ENCODE data around the gene CYP2A6. TPM values are rescaled to one million over a fixed set of nuclear protein-coding genes. Genes with fewer than 3 reads are reported as not detected.

The CYP2A6 gene
- total RNA-seq, 2 experiments from 2014 or later = not detected

DNA sequence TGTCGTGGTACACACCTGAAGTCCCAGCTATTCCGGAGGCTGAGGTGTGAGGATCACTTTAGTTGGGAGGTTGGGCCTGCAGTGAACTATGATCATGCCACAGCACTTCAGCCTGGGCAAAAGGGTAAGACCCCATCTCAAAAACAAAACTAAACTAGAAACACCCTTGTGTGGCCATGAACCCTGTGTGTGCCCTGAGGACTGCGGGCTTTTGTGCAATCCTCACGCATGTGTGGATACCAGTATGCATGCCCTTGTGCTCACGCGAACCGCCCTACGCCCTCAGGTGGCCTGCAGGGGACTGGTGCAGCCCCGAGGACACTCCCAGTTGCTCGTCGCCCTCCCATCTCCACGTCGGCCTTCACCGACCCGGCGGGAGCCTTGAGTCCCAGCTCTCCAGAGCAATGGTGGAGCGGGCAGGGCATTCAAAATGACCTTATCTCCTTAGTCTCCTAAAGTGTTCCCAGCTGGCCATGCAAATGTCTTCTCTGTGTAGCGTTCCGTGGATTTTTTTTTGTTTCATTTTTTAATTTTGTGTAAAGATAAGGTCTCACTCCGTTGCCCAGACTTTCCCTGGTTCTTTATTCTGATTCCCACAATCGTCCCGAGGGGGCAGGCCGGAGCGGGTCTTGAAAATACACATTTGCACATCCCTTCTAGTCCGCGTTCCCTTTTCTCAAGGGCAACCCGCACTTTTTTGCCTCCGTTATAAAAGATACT is 52.1 kb downstream of the CYP2A6 start:
- ATAC-seq (peak; percentile 50), DNase-seq (peak; percentile 80)
- H3K4me1 Mint-ChIP-seq (ENCODE audit: low read depth) = peaks cover 51% of the 10 kb centered on the region
- peak overlapping the region; percentile 96 for H3K27ac Mint-ChIP-seq
- no peaks in the 10 kb centered on the region for H3K9me3 Mint-ChIP-seq (ENCODE audit: insufficient read depth)
- H3K4me3 Mint-ChIP-seq = peak overlapping the region; percentile 93
- CTCF ChIA-PET = interaction anchor here (0.7 to 3.8 kb wide), 16 partner anchors 9 to 135 kb away, joined by 3 to 49 read pairs (median 4); partner anchors contain the start of genes ACTMAP, RAB4B and SNRPA
- POLR2A ChIA-PET = interaction anchor here (0.6 to 3.9 kb wide), 9 partner anchors 9 to 372 kb away, joined by 3 to 38 read pairs (median 4); partner anchors contain the start of genes ACTMAP, RAB4B and SNRPA
- H3K27me3 Mint-ChIP-seq (ENCODE audit: low read depth) = no peaks in the 10 kb centered on the region
- H3K36me3 Mint-ChIP-seq (ENCODE audit: low read depth) = peaks cover 32% of the 10 kb centered on the region

DNA sequence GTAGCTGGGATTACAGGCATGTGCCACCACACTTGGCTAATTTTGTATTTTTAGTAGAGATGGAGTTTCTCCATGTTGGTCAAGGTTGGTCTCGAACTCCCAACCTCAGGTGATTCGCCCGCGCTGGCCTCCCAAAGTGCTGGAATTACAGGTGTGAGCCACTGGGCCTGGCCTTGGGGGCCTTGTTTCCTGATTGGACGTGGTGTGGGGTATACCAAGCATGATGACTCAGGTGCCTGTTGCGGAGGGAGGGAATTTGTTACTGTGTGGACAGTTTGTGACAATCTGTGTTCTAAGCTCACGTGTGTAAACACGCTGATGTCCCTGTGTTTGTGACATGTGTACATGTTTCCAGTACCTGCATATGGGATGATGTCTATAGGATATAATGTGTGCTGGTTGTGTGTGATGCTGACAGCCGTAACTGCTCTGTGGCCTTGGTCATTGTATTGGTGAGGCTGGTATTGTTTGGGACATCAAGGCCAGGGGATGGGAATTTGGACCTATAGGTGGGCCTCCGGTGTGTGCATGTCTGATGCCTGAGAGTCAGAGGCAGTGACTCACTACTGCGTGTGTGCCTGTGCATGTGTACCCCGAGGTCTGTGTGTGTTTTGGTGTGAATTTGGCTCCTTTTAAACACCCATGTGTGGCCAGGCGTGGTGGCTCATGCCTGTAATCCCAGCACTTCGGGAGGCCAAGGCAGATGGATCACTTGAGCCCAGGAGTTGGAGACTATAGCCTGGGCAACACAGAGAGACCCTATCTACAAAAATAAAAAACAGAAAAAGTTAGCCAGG is 52.9 kb downstream of the CYP2A6 start:
- ATAC-seq = no peak
- H3K4me1 Mint-ChIP-seq (ENCODE audit: low read depth) = peaks cover 46% of the 10 kb centered on the region
- H3K36me3 Mint-ChIP-seq (ENCODE audit: low read depth) = peaks cover 28% of the 10 kb centered on the region

More for the DNA sequence above, 52.9 kb downstream of the CYP2A6 start:
- peak overlapping the region; percentile 96 for H3K27ac Mint-ChIP-seq
- no peak for DNase-seq
- ChIA-PET CTCF (interaction anchor here (1.1 to 3.8 kb wide), 7 partner anchors 10 to 64 kb away, joined by 3 to 49 read pairs (median 6); partner anchors contain the start of genes ACTMAP, RAB4B and SNRPA), POLR2A (interaction anchor here (0.6 to 3.9 kb wide), 8 partner anchors 10 to 46 kb away, joined by 3 to 38 read pairs (median 6); partner anchors contain the start of genes ACTMAP, RAB4B and SNRPA)
- peak overlapping the region; percentile 93 for H3K4me3 Mint-ChIP-seq
- H3K9me3 Mint-ChIP-seq (ENCODE audit: insufficient read depth) = no peaks in the 10 kb centered on the region
- no peaks in the 10 kb centered on the region for H3K27me3 Mint-ChIP-seq (ENCODE audit: low read depth)

Other genes starting within 250 kb of the CYP2A6 start
- gene LTBP4, start 249.1 kb downstream of the CYP2A6 start, total RNA-seq = 10 to 100 TPM; 54.3 to 54.7 TPM
- gene NUMBL, start 159.8 kb downstream of the CYP2A6 start, total RNA-seq = 1 to 10 TPM; 5.1 to 6.0 TPM
- 10 to 100 TPM; 21.5 to 27.2 TPM for gene COQ8B, start 133.6 kb downstream of the CYP2A6 start, total RNA-seq
- gene ITPKC, start 133.3 kb downstream of the CYP2A6 start, total RNA-seq = 1 to 10 TPM; 4.7 to 5.3 TPM
- 10 to 100 TPM; 15.2 to 17.1 TPM for gene ACTMAP, start 100.0 kb downstream of the CYP2A6 start, total RNA-seq
- 100 to 1,000 TPM; 175 to 183 TPM for gene SNRPA, start 99.2 kb downstream of the CYP2A6 start, total RNA-seq
- not detected for gene MIA, start 74.9 kb downstream of the CYP2A6 start, total RNA-seq
- 10 to 100 TPM; 50.2 to 53.1 TPM for gene RAB4B, start 72.2 kb downstream of the CYP2A6 start, total RNA-seq
- 100 to 1,000 TPM; 121 to 126 TPM for gene EGLN2, start 51.3 kb downstream of the CYP2A6 start, total RNA-seq
- not detected for gene CYP2A7, start 31.8 kb upstream of the CYP2A6 start, total RNA-seq
- not detected for gene CYP2B6, start 140.8 kb upstream of the CYP2A6 start, total RNA-seq
- not detected for gene CYP2A13, start 238.0 kb upstream of the CYP2A6 start, total RNA-seq